GM12892 (cell line): Measurements from ENCODE around the gene COA7.

Experiments
- POLR2A ChIP-seq: IDR thresholded peaks from 2 replicates; pipeline ENCODE4 v1.6.1; 2011; ENCODE audit warnings: low read depth, low read length, control low read depth
- POLR2AphosphoS5 ChIP-seq: IDR thresholded peaks from 2 replicates; pipeline ENCODE4 v1.6.1; 2011; ENCODE audit warnings: low read depth, low read length, control low read depth
- TAF1 ChIP-seq: IDR thresholded peaks from 2 replicates; pipeline ENCODE4 v1.6.1; 2011; ENCODE audit warnings: low read depth, mild to moderate bottlenecking, control low read depth, low read length, borderline replicate concordance

DNA sequence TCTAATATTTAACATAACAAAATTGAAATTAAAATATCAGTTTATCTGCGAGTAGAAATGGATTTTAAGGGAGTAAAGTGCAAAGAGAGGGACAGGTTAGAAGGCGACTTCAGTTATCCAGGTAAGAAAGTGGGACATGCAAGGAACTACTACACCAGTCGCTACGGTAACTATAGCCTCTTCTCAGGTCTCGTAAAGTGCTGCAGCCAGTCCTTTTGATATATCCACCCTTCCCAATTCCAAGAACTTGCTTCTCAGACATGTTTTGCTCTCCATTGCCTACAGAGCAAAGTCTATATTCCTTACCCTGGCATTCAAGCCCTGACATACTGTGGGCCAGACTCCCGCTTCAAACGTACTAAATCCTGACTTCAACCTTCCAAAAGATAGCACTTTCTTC is 2.5 kb downstream of the COA7 start:
- TF ChIP-seq TAF1, result no peak
- no peak for TF ChIP-seq POLR2A
- TF ChIP-seq POLR2AphosphoS5, result no peak
